Vagina (tissue), 2 donors: Measurements from ENCODE around the gene ROR1. TPM values are rescaled to one million over a fixed set of nuclear protein-coding genes. Genes with fewer than 3 reads are reported as not detected.
A peak's percentile ranks its signal among the peaks of the same experiment; 100 is the strongest.

Experiments used
- DNase-seq, 2 donors: peaks; one replicate each; pipeline ENCODE4 v3.0.0-alpha.2; 2017; ENCODE audit errors: extremely low spot score in 2 of 2
- H3K27ac ChIP-seq: fragments of 200-600 bp; sonication (generic); one replicate; pipeline ENCODE4 v1.5.1; 2019
- H3K27me3 ChIP-seq: fragments of 200-600 bp; sonication (generic); one replicate; pipeline ENCODE4 v1.5.1; 2019
- H3K36me3 ChIP-seq, 2 donors: fragments of 200-600 bp; sonication (generic); one replicate each; pipeline ENCODE4 v1.5.1; 2017 to 2019
- H3K4me1 ChIP-seq: fragments of 200-600 bp; sonication (generic); one replicate; pipeline ENCODE4 v1.5.1; 2019
- H3K4me3 ChIP-seq, 2 donors: fragments of 200-600 bp; sonication (generic); 1 replicate in 1 of 2; 2 replicates in 1 of 2; pipeline ENCODE4 v1.5.1; 2016 to 2019
- H3K9me3 ChIP-seq: fragments of 200-600 bp; sonication (generic); one replicate; pipeline ENCODE4 v1.5.1; 2019
- CTCF ChIP-seq, 3 experiments: fragments of 450-650 bp in 2 of 3; fragments of 200-600 bp in 1 of 3; sonication (generic) in 1 of 3; IDR thresholded peaks; one replicate each; pipeline ENCODE4 v1.5.1; 2017 to 2019; ENCODE audit warnings: antibody characterized with exemption in 3 of 3, mild to moderate bottlenecking in 2 of 3, moderate library complexity in 2 of 3
- POLR2A ChIP-seq, 2 donors: fragments of 450-650 bp; IDR thresholded peaks; one replicate each; pipeline ENCODE4 v1.6.1; 2017; ENCODE audit warnings: antibody characterized with exemption in 2 of 2, mild to moderate bottlenecking in 2 of 2, moderate library complexity in 2 of 2
- POLR2AphosphoS5 ChIP-seq, 2 donors: sonication (generic); formaldehyde crosslinking; IDR thresholded peaks; one replicate each; pipeline ENCODE4 v1.9.0; 2017; ENCODE audit warnings: antibody characterized with exemption in 2 of 2, mild to moderate bottlenecking in 2 of 2, low read depth in 1 of 2; ENCODE audit not compliant: insufficient read depth in 1 of 2
- intact Hi-C: fragments of 100-400 bp; cut with DNase I; formaldehyde crosslinking; loops from one replicate; pipeline ENCODE4 v1.15.1; 2023
- total RNA-seq: library from RNA; depleted of rRNA; stranded (reverse); fragments of >200 nt; gene quantifications from one replicate; pipeline ENCODE4 v1.2.3, GENCODE V29; 2016

ROR1 gene
- total RNA-seq, 1 donor from 2014 or later, result 11.0 TPM

GRCh38 chr1:63772876-63773275 lies 941 bp upstream of the ROR1 start:
- DNase-seq, result no peak
- intact Hi-C loops, result loop anchor here (10.0 kb wide), 1 partner anchor 272 kb away; no protein-coding TSS in a partner anchor

GRCh38 chr1:63773496-63773814 lies 362 bp upstream of the ROR1 start:
- Histone ChIP-seq H3K4me1 (peaks cover 23% of the 10 kb centered on the region), H3K27me3 (no peaks in the 10 kb centered on the region), H3K36me3 (no peaks in the 10 kb centered on the region), H3K9me3 (no peaks in the 10 kb centered on the region), H3K4me3 (peak overlapping the region; percentile 63 to 78), H3K27ac (peak overlapping the region; percentile 93)
- DNase-seq, result no peak
- intact Hi-C loops, result loop anchor here (10.0 kb wide), 1 partner anchor 271 kb away; no protein-coding TSS in a partner anchor
- TF ChIP-seq POLR2A (IDR thresholded peaks at IDR 0.05) (no peak), POLR2AphosphoS5 (IDR thresholded peaks at IDR 0.05; ENCODE audit: insufficient read depth in 1 of 2, low read depth in 1 of 2) (no peak), CTCF (IDR thresholded peaks at IDR 0.05) (no peak)

More at GRCh38 chr1:63772876-63773275, 941 bp upstream of the ROR1 start:
- Histone ChIP-seq H3K27me3 (no peaks in the 10 kb centered on the region), H3K4me3 (no peak overlapping the region), H3K9me3 (no peaks in the 10 kb centered on the region), H3K36me3 (no peaks in the 10 kb centered on the region), H3K27ac (no peak overlapping the region), H3K4me1 (peaks cover 23% of the 10 kb centered on the region)
- TF ChIP-seq CTCF (IDR thresholded peaks at IDR 0.05) (no peak), POLR2A (IDR thresholded peaks at IDR 0.05) (no peak), POLR2AphosphoS5 (IDR thresholded peaks at IDR 0.05; ENCODE audit: insufficient read depth in 1 of 2, low read depth in 1 of 2) (no peak)

GRCh38 chr1:63774617-63775417 lies 1.0 kb downstream of the ROR1 start:
- peak overlapping the region; percentile 93 for H3K27ac ChIP-seq
- peak overlapping the region; percentile 63 to 78 for H3K4me3 ChIP-seq
- TF ChIP-seq CTCF (IDR thresholded peaks at IDR 0.05), result no peak
- TF ChIP-seq POLR2AphosphoS5 (IDR thresholded peaks at IDR 0.05; ENCODE audit: insufficient read depth in 1 of 2, low read depth in 1 of 2), result peak in 1 of 2 donors; percentile 61
- TF ChIP-seq POLR2A (IDR thresholded peaks at IDR 0.05), result no peak
- H3K9me3 ChIP-seq, result no peaks in the 10 kb centered on the region
- peaks cover 28% of the 10 kb centered on the region for H3K4me1 ChIP-seq
- intact Hi-C loops, result loop anchor here (5.0 to 10.0 kb wide), 2 partner anchors 270 to 362 kb away; no protein-coding TSS in a partner anchor
- no peaks in the 10 kb centered on the region for H3K36me3 ChIP-seq
- DNase-seq, result no peak
- no peaks in the 10 kb centered on the region for H3K27me3 ChIP-seq

- Histone ChIP-seq H3K4me1 (peaks cover 30% of the 10 kb centered on the region), H3K36me3 (no peaks in the 10 kb centered on the region), H3K27me3 (no peaks in the 10 kb centered on the region), H3K4me3 (peak overlapping the region; percentile 63 to 78), H3K9me3 (no peaks in the 10 kb centered on the region), H3K27ac (peak overlapping the region; percentile 93)
- TF ChIP-seq POLR2A (IDR thresholded peaks at IDR 0.05), result no peak
- no peak for TF ChIP-seq CTCF (IDR thresholded peaks at IDR 0.05)
- TF ChIP-seq POLR2AphosphoS5 (IDR thresholded peaks at IDR 0.05; ENCODE audit: insufficient read depth in 1 of 2, low read depth in 1 of 2), result no peak
- intact Hi-C loops, result loop anchor here (5.0 to 10.0 kb wide), 2 partner anchors 269 to 362 kb away; no protein-coding TSS in a partner anchor
- DNase-seq, result no peak
Measured at GRCh38 chr1:63775418-63776127, 1.8 kb downstream of the ROR1 start.
